Heart left ventricle (tissue), 13 donors: Measurements from ENCODE around the gene NGB.

Experiments used
- POLR2A ChIP-seq, 2 donors: fragments of 450-650 bp; IDR thresholded peaks; one replicate each; pipeline ENCODE4 v1.6.1; 2017; ENCODE audit warnings: antibody characterized with exemption in 2 of 2, mild to moderate bottlenecking in 2 of 2, moderate library complexity in 2 of 2
- TF ChIP-seq, protein P1 (sequence below), 12 donors: fragments of 200-600 bp; sonication (generic) in 4 of 12; IDR thresholded peaks; one replicate each; pipeline versions ENCODE4 v1.5.0 to v1.8.0; 2018 to 2022; ENCODE audit warnings: antibody characterized with exemption in 12 of 12, mild to moderate bottlenecking in 5 of 12
- donor health status: ischemic (EF 13 %, LVEDD 7.1; RV severe dilation, severe dysfunction).
- donor health status: DM: no; HTN: yes; CAD: no.
- donor health status: DM: no; HTN: no; CAD: no.
- donor health status: ischemic (EF 25% LVEDD 6.9; RV normal size, moderate dysfunction).
- donor health status: ischemic (EF 25% LVEDD 5.7; RV mildly dilated, moderate dysfunction).
- donor health status: ischemic (EF 35%, LVEDD 5.7; RV mildly dilated, moderate dysfunction).
- donor health status: nonischemic (EF 11% LVEDD 7.7; RV severe dilation, severe dysfunction).
- donor health status: DM: yes; HTN: yes; CAD: no.
- donor health status: PGD.
- donor health status: ischemic (EF 29% LVEDD 5.4; RV normal size, mild dysfunction).
- donor health status: nonischemic (EF 23%, LVEDD 6.1; RV moderate dilation, normal function).

DNA sequence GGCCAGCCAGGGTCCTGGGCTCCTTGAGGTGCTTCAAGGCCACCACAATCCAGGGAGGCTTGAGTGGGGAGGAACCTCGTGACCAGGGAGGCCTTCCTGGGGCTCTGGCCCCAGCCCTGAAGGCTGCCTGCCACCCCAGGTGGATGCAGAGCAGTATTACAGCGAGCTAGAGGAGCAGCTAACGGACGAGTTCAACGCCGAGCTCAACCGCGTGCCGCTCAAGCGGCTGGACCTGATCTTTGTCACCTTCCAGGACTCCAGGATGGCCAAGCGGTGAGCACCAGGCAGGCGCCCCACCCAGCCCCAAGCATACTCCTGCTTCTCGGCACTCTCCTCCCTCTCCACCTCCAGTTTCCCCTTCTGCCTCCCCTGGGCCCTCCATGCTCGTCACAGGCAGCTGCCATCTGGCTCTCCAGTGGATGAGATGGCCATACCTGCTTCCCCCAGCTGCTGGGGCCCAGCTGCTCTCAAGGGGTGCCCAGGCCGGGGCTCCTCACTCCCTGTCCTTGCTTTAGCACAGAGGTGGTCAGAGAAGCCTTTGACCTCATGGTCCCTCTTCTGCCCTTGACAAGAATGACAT lies 30.6 kb downstream of the NGB start:
- TF ChIP-seq POLR2A (IDR thresholded peaks at IDR 0.05): no peak
- TF ChIP-seq, protein P1, sequence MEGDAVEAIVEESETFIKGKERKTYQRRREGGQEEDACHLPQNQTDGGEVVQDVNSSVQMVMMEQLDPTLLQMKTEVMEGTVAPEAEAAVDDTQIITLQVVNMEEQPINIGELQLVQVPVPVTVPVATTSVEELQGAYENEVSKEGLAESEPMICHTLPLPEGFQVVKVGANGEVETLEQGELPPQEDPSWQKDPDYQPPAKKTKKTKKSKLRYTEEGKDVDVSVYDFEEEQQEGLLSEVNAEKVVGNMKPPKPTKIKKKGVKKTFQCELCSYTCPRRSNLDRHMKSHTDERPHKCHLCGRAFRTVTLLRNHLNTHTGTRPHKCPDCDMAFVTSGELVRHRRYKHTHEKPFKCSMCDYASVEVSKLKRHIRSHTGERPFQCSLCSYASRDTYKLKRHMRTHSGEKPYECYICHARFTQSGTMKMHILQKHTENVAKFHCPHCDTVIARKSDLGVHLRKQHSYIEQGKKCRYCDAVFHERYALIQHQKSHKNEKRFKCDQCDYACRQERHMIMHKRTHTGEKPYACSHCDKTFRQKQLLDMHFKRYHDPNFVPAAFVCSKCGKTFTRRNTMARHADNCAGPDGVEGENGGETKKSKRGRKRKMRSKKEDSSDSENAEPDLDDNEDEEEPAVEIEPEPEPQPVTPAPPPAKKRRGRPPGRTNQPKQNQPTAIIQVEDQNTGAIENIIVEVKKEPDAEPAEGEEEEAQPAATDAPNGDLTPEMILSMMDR (IDR thresholded peaks at IDR 0.05): no peak
